RWPE2 (cell line): ENCODE data around the gene GUCY2F.

Experiments
- ATAC-seq: fragments of 200-7000 bp; cut with Tn5 transposase; 3 replicates; pipeline ENCODE4 v1.9.1; 2021; ENCODE audit warnings: low read depth
- DNase-seq: peaks from one replicate; pipeline ENCODE4 v3.0.0-alpha.2; 2020; ENCODE audit warnings: low spot score
- H3K27ac ChIP-seq: fragments of 450-650 bp; 2 replicates; pipeline ENCODE4 v1.5.1; 2017; ENCODE audit warnings: mild to moderate bottlenecking; ENCODE audit not compliant: poor library complexity, severe bottlenecking
- H3K27me3 ChIP-seq: fragments of 250-450 bp; sonication (Bioruptor Pico); 2 replicates; pipeline ENCODE4 v1.5.1; 2021; ENCODE audit warnings: mild to moderate bottlenecking, moderate library complexity; ENCODE audit not compliant: insufficient read depth, poor library complexity, severe bottlenecking
- H3K36me3 ChIP-seq: fragments of 250-450 bp; sonication (Bioruptor Pico); 2 replicates; pipeline ENCODE4 v1.5.1; 2020; ENCODE audit warnings: low read depth, mild to moderate bottlenecking, moderate library complexity
- H3K4me1 ChIP-seq: fragments of 250-450 bp; sonication (Bioruptor Pico); 2 replicates; pipeline ENCODE4 v1.5.1; 2021; ENCODE audit warnings: mild to moderate bottlenecking, moderate library complexity; ENCODE audit not compliant: insufficient read depth, poor library complexity, severe bottlenecking
- H3K4me3 ChIP-seq: fragments of 250-450 bp; sonication (Bioruptor Pico); 2 replicates; pipeline ENCODE4 v1.5.1; 2021; ENCODE audit warnings: mild to moderate bottlenecking, moderate library complexity; ENCODE audit not compliant: severe bottlenecking
- H3K9me3 ChIP-seq: fragments of 250-450 bp; sonication (Bioruptor Pico); 2 replicates; pipeline ENCODE4 v1.5.1; 2021; ENCODE audit warnings: mild to moderate bottlenecking, moderate library complexity; ENCODE audit not compliant: severe bottlenecking
- CTCF ChIP-seq: fragments of 450-650 bp; IDR thresholded peaks from one replicate; pipeline ENCODE4 v1.5.1; 2017; ENCODE audit warnings: mild to moderate bottlenecking, moderate library complexity; ENCODE audit not compliant: poor library complexity, severe bottlenecking

GUCY2F gene

GRCh38 chrX:109448282-109448938 lies 33.5 kb downstream of the GUCY2F start:
- ATAC-seq, result no peak
- no peak for TF ChIP-seq CTCF
- H3K9me3 ChIP-seq, result no peaks in the 10 kb centered on the region

GRCh38 chrX:109441266-109441665 lies 40.6 kb downstream of the GUCY2F start:
- Histone ChIP-seq H3K36me3 (no peaks in the 10 kb centered on the region), H3K27ac (no peak overlapping the region), H3K4me1 (no peaks in the 10 kb centered on the region), H3K4me3 (no peak overlapping the region), H3K27me3 (no peaks in the 10 kb centered on the region), H3K9me3 (no peaks in the 10 kb centered on the region)
- no peak for ATAC-seq
- TF ChIP-seq CTCF, result no peak
- DNase-seq, result no peak

More at GRCh38 chrX:109448282-109448938, 33.5 kb downstream of the GUCY2F start:
- H3K4me3 ChIP-seq, result no peak overlapping the region
- H3K27ac ChIP-seq, result no peak overlapping the region
- no peaks in the 10 kb centered on the region for H3K27me3 ChIP-seq
- no peaks in the 10 kb centered on the region for H3K4me1 ChIP-seq
- H3K36me3 ChIP-seq, result no peaks in the 10 kb centered on the region
- no peak for DNase-seq

- Histone ChIP-seq H3K27me3 (no peaks in the 10 kb centered on the region), H3K27ac (no peak overlapping the region), H3K4me1 (no peaks in the 10 kb centered on the region), H3K4me3 (no peak overlapping the region), H3K36me3 (no peaks in the 10 kb centered on the region), H3K9me3 (no peaks in the 10 kb centered on the region)
- DNase-seq, result no peak
- no peak for TF ChIP-seq CTCF
- no peak for ATAC-seq
Measured at GRCh38 chrX:109440475-109440874, 41.4 kb downstream of the GUCY2F start.

DNA sequence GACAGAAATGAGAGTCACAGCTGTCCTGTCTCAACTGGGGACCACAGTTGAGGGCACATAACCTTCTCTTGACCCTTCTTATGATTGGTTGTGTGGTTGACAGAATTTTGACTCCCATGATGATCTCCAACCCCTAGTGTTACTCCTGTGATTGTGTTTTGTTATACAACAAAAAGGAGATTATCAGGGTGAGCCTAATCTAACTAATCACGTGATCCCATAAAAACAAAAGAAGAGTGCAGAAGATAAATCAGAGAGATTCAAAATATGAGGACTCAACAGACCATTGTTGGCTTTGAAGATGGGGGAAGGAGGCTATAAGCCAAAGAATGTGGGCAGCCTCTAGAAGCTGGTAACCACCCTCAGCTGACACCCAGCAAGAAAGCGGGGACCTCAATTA lies 72.7 kb downstream of the GUCY2F start:
- H3K27ac ChIP-seq, result no peak overlapping the region
- H3K4me3 ChIP-seq, result no peak overlapping the region
- DNase-seq, result no peak
- H3K27me3 ChIP-seq, result no peaks in the 10 kb centered on the region
- TF ChIP-seq CTCF, result no peak
- no peaks in the 10 kb centered on the region for H3K9me3 ChIP-seq
- no peak for ATAC-seq
- H3K4me1 ChIP-seq, result no peaks in the 10 kb centered on the region
- no peaks in the 10 kb centered on the region for H3K36me3 ChIP-seq

DNA sequence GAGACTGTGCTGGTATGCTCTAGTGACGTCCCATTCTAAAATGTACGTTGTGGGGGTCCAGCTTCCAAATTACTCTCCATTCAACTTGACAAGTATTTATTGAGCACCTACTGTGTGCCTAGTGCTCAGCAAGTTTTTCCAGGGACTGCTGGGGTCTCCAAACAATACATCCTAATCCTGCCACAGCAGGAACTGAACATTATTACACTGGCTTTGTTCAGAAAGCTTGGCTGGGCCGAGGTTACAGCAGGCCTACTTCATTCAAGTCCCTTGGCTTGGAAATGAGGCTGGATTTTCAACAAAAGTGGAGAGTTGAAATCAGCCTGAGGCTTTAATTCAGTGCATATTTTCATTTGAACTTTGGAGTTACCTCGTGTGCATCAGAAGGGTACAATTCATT lies 78.0 kb downstream of the GUCY2F start:
- DNase-seq, result no peak
- Histone ChIP-seq H3K27me3 (no peaks in the 10 kb centered on the region), H3K4me3 (no peak overlapping the region), H3K36me3 (no peaks in the 10 kb centered on the region), H3K27ac (no peak overlapping the region), H3K9me3 (no peaks in the 10 kb centered on the region), H3K4me1 (no peaks in the 10 kb centered on the region)
- ATAC-seq, result no peak
- TF ChIP-seq CTCF, result no peak
